Measurements from ENCODE around the gene URGCP.

The URGCP gene

DNA sequence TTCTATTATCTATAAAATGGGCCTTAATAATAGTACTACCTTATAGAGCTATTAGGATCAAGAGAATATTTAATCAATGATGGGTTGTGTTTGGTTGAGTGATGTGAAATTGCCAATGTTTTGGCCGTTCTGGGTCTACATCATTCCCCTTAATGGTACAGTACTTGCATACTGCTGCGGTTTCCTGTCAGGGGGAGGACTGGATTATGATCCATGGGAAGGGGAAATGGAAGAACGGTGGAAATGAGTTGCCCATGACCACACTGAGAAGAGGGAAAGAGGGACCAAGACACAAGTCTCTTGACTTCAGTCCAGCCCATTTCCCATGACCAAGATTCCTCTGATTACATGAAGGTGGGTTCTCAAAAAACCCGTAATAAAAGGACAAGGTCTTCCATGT is 36.1 kb downstream of the URGCP start:
- H3K4me3 ChIP-seq (replicated peaks; ENCODE audit: low read depth, low read length), result no peak overlapping the region

DNA sequence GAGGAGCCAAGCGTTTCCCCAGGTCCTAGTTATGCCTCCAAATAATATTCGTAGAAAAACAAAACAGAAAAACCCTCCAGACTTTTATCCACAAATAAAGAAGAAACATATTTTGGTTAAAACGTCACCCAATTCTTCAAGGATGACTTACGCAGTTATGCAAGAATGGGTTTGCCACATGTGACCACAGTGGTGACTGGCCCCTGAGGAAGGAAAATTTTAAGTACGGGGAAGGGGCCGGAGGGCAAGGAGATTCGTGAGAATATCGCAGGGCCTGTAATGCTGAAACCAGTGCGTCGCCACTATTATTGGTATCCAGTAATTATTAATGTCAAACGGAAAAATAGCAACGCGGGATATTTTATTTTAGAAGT is 36.5 kb downstream of the URGCP start:
- no peak for DNase-seq (ENCODE audit: extremely low read depth, insufficient read length)
- H3K27me3 ChIP-seq (replicated peaks; ENCODE audit: control insufficient read depth, insufficient read depth, low read length), result no peaks in the 10 kb centered on the region
- TF ChIP-seq, protein P1, sequence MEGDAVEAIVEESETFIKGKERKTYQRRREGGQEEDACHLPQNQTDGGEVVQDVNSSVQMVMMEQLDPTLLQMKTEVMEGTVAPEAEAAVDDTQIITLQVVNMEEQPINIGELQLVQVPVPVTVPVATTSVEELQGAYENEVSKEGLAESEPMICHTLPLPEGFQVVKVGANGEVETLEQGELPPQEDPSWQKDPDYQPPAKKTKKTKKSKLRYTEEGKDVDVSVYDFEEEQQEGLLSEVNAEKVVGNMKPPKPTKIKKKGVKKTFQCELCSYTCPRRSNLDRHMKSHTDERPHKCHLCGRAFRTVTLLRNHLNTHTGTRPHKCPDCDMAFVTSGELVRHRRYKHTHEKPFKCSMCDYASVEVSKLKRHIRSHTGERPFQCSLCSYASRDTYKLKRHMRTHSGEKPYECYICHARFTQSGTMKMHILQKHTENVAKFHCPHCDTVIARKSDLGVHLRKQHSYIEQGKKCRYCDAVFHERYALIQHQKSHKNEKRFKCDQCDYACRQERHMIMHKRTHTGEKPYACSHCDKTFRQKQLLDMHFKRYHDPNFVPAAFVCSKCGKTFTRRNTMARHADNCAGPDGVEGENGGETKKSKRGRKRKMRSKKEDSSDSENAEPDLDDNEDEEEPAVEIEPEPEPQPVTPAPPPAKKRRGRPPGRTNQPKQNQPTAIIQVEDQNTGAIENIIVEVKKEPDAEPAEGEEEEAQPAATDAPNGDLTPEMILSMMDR (IDR thresholded peaks at IDR 0.05; ENCODE audit: insufficient read depth, low read length, poor library complexity, severe bottlenecking), result no peak
- peaks cover 7% of the 10 kb centered on the region for H3K36me3 ChIP-seq (ENCODE audit: control insufficient read depth, insufficient read depth, low read length)
- peak overlapping the region; percentile 92 for H3K4me3 ChIP-seq (replicated peaks; ENCODE audit: low read depth, low read length)

More for the DNA sequence above, 36.1 kb downstream of the URGCP start:
- DNase-seq (ENCODE audit: extremely low read depth, insufficient read length), result no peak
- no peaks in the 10 kb centered on the region for H3K27me3 ChIP-seq (replicated peaks; ENCODE audit: control insufficient read depth, insufficient read depth, low read length)
- H3K36me3 ChIP-seq (ENCODE audit: control insufficient read depth, insufficient read depth, low read length), result peaks cover 7% of the 10 kb centered on the region
- TF ChIP-seq, protein P1 (IDR thresholded peaks at IDR 0.05; ENCODE audit: insufficient read depth, low read length, poor library complexity, severe bottlenecking), result no peak

DNA sequence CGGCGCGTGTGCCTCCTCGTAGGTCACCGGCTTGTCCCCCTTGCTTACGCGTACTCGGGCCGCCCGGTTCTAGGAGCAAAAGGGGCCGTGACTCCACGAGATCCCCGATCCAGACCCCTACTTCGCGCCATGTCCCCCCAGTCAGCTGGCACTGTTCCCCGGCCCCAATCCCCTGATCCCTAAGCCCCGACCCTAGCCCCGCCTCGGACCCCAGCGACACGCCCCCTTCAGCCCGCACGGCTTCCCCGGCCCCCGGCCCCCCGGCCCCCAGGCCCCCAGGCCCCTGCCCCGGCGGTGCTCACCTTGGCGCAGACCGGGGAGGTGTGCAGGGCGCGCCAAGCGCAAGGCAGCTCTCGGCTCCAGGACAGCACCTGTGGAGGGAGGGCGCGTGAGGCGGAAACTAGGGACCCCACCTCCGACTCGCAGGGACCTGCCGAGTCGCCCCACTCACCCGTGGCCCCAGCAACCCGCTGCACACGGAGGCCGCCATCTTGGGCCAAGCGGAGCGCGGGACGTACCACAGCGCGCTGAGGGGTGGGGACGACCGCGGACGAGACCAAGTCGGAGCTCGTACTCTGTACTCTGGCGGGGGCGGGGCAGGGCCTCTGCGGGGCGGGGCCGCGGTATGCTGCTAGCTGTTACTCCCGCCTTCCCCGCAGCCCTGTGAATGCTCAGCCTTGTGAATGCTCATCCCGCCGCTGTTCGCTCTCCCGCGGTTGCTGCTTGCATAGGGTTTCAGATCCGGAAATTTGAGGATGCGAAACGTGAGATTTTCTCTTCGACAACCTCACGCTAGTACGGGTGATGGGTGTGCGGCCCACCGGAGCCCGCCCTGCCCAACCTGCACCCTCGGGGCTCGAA is 37.2 kb downstream of the URGCP start, which contains the start of gene MRPS24:
Gene MRPS24 (minus strand): TSS at position 512 of the 861 bp plus-strand sequence. CDS start 22 bp downstream, at position 490.
- TF ChIP-seq, protein P1 (IDR thresholded peaks at IDR 0.05; ENCODE audit: insufficient read depth, low read length, poor library complexity, severe bottlenecking), result no peak

DNA sequence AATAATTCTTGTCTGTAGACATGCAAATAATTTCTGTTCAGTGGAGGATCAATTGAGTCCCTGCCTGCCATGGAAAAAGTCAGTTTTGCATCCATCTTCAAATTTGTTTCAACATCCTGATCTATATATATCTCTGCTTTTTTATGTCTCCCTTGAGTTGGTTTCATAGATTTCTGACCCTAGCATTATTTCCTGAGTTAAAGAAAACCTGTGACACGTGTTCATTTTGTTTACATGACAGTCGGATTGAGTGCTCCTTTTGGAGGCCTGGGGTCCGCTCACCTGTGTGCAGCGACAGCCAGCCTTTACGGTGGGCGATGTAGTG is 37.8 kb downstream of the URGCP start:
- peaks cover 7% of the 10 kb centered on the region for H3K36me3 ChIP-seq (ENCODE audit: control insufficient read depth, insufficient read depth, low read length)
- H3K4me3 ChIP-seq (replicated peaks; ENCODE audit: low read depth, low read length), result peak overlapping the region; percentile 92
- H3K27me3 ChIP-seq (replicated peaks; ENCODE audit: control insufficient read depth, insufficient read depth, low read length), result no peaks in the 10 kb centered on the region
- no peak for DNase-seq (ENCODE audit: extremely low read depth, insufficient read length)
- TF ChIP-seq, protein P1 (IDR thresholded peaks at IDR 0.05; ENCODE audit: insufficient read depth, low read length, poor library complexity, severe bottlenecking), result no peak

More for the DNA sequence above, 37.2 kb downstream of the URGCP start, which contains the start of gene MRPS24:
- Histone ChIP-seq H3K4me3 (replicated peaks; ENCODE audit: low read depth, low read length) (peak within 1 kb of the TSS; percentile 92), H3K27me3 (replicated peaks; ENCODE audit: control insufficient read depth, insufficient read depth, low read length) (no peaks in the 10 kb centered on the region), H3K36me3 (ENCODE audit: control insufficient read depth, insufficient read depth, low read length) (peaks cover 7% of the 10 kb centered on the region)
- peak; percentile 97 for DNase-seq (ENCODE audit: extremely low read depth, insufficient read length)

DNA sequence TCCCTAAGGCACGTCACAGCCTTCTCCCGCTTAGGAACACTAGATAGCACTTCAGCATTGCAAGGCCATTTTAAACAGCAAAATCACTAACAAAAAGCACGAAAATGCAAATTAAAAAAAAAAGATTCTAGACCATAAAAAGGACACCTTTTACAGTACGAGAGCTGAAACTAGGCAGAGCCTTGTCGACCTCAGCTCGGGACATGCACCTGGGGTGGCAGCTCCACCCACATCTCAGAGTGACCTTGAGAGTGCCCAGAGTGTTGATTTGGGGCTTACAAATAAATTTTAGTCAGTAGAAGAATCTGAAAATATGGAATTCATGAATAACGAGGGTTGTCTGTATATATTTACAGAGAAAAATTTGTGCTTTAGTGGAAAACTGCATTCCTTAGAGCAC is 38.2 kb downstream of the URGCP start:
- Histone ChIP-seq H3K27me3 (replicated peaks; ENCODE audit: control insufficient read depth, insufficient read depth, low read length) (no peaks in the 10 kb centered on the region), H3K36me3 (ENCODE audit: control insufficient read depth, insufficient read depth, low read length) (peaks cover 7% of the 10 kb centered on the region), H3K4me3 (replicated peaks; ENCODE audit: low read depth, low read length) (peak overlapping the region; percentile 92)
- DNase-seq (ENCODE audit: extremely low read depth, insufficient read length), result no peak
- TF ChIP-seq, protein P1 (IDR thresholded peaks at IDR 0.05; ENCODE audit: insufficient read depth, low read length, poor library complexity, severe bottlenecking), result no peak

Data from GM06990 (cell line).